PC-9 (cell line): ENCODE measurements around the gene C1GALT1C1L. TPM values are rescaled to one million over a fixed set of nuclear protein-coding genes. Genes with fewer than 3 reads are reported as not detected.

Source experiments
- BruUV-seq: library from RNA; stranded (reverse); fragments of 400-500 nt; replicated peaks from 2 replicates; lab custom pipeline; 2021; lab: Mats Ljungman, UMichigan
- CTCF ChIA-PET: fragments of 300-600 bp; sonication (Branson Sonifier 250); formaldehyde crosslinking; loops from one replicate; lab custom pipeline; 2022; ENCODE audit warnings: antibody characterized with exemption; lab: Charles Lee
- POLR2A ChIA-PET: fragments of 300-600 bp; sonication (Branson Sonifier 250); formaldehyde crosslinking; loops from one replicate; lab custom pipeline; 2022; ENCODE audit warnings: antibody characterized with exemption; ENCODE audit not compliant: unreplicated experiment; lab: Charles Lee
- DNase-seq, 2 experiments: peaks; one replicate each; pipeline versions ENCODE4 v3.0.0 to v3.0.0-alpha.2; 2015 to 2022; ENCODE audit warnings: mixed read lengths in 1 of 2
- H2AFZ ChIP-seq: fragments of 200-600 bp; sonication (generic); 2 replicates; pipeline ENCODE4 v1.8.1; 2017; ENCODE audit warnings: antibody characterized with exemption
- H3F3A ChIP-seq: fragments of 200-600 bp; sonication (generic); 2 replicates; pipeline ENCODE4 v1.8.1; 2017; ENCODE audit warnings: antibody characterized with exemption, mild to moderate bottlenecking, low read depth; ENCODE audit not compliant: insufficient read depth
- H3K27ac ChIP-seq: fragments of 200-600 bp; sonication (generic); 2 replicates; pipeline ENCODE4 v1.6.1; 2016; ENCODE audit warnings: mixed run types
- H3K27me3 ChIP-seq: fragments of 200-600 bp; sonication (generic); 2 replicates; pipeline ENCODE4 v1.6.1; 2016; ENCODE audit warnings: low read depth, mixed run types; ENCODE audit not compliant: insufficient read depth
- H3K36me3 ChIP-seq: fragments of 200-600 bp; sonication (generic); 2 replicates; pipeline ENCODE4 v1.6.1; 2016; ENCODE audit warnings: low read depth, mixed run types
- H3K4me1 ChIP-seq: fragments of 200-600 bp; sonication (generic); replicated peaks from 2 replicates; pipeline ENCODE4 v1.6.1; 2016; ENCODE audit warnings: mixed run types; ENCODE audit not compliant: insufficient read depth
- H3K4me2 ChIP-seq: fragments of 200-600 bp; sonication (generic); 2 replicates; pipeline ENCODE4 v1.6.1; 2017; ENCODE audit warnings: mixed run types
- H3K4me3 ChIP-seq: fragments of 200-600 bp; sonication (generic); 2 replicates; pipeline ENCODE4 v1.6.1; 2016; ENCODE audit warnings: mixed run types
- H3K79me2 ChIP-seq: fragments of 200-600 bp; sonication (generic); 2 replicates; pipeline ENCODE4 v1.6.1; 2017; ENCODE audit warnings: low read depth, mixed run types
- H3K9me2 ChIP-seq: fragments of 200-600 bp; sonication (generic); 2 replicates; pipeline ENCODE4 v1.8.1; 2017; ENCODE audit warnings: mild to moderate bottlenecking; ENCODE audit not compliant: insufficient read depth
- H3K9me3 ChIP-seq: fragments of 200-600 bp; sonication (generic); 2 replicates; pipeline ENCODE4 v1.8.1; 2016; ENCODE audit warnings: low read depth; ENCODE audit not compliant: insufficient read depth
- H4K20me1 ChIP-seq: fragments of 200-600 bp; sonication (generic); 2 replicates; pipeline ENCODE4 v1.8.1; 2017; ENCODE audit not compliant: insufficient read depth
- EZH2 ChIP-seq: fragments of 200-600 bp; sonication (generic); IDR thresholded peaks from 2 replicates; pipeline ENCODE4 v1.8.0; 2017; ENCODE audit warnings: antibody characterized with exemption, low read depth
- intact Hi-C: fragments of 100-400 bp; cut with micrococcal nuclease; formaldehyde crosslinking; loops from one replicate; pipeline ENCODE4 v1.10.0; 2022; ENCODE audit not compliant: unreplicated experiment
- total RNA-seq: library from RNA; stranded (reverse); gene quantifications from 2 replicates; pipeline ENCODE4 v1.2.3, GENCODE V29; 2021
- TF ChIP-seq, protein P1 (sequence below): fragments of 200-600 bp; sonication (generic); conservative IDR thresholded peaks from 2 replicates; pipeline ENCODE4 v1.6.1; 2017; ENCODE audit warnings: mixed run types, antibody characterized with exemption, mild to moderate bottlenecking, moderate library complexity

The C1GALT1C1L gene
- total RNA-seq, 1 experiment from 2014 or later: 3.7 TPM

- Histone ChIP-seq H3K79me2 (no peaks in the 10 kb centered on the region), H4K20me1 (no peaks in the 10 kb centered on the region), H2AFZ (no peak overlapping the region), H3K9me3 (no peaks in the 10 kb centered on the region), H3K4me2 (no peak overlapping the region), H3K4me1 (0 out of 2 replicates have a peak, but pooled peaks cover 5% of the 10 kb centered on the region), H3K36me3 (no peaks in the 10 kb centered on the region), H3K9me2 (no peaks in the 10 kb centered on the region), H3K27me3 (no peaks in the 10 kb centered on the region), H3F3A (no peaks in the 10 kb centered on the region), H3K27ac (no peak overlapping the region), H3K4me3 (no peak overlapping the region)
- BruUV-seq: no TSS peak
- CTCF ChIA-PET: no interaction called here
- TF ChIP-seq, protein P1, sequence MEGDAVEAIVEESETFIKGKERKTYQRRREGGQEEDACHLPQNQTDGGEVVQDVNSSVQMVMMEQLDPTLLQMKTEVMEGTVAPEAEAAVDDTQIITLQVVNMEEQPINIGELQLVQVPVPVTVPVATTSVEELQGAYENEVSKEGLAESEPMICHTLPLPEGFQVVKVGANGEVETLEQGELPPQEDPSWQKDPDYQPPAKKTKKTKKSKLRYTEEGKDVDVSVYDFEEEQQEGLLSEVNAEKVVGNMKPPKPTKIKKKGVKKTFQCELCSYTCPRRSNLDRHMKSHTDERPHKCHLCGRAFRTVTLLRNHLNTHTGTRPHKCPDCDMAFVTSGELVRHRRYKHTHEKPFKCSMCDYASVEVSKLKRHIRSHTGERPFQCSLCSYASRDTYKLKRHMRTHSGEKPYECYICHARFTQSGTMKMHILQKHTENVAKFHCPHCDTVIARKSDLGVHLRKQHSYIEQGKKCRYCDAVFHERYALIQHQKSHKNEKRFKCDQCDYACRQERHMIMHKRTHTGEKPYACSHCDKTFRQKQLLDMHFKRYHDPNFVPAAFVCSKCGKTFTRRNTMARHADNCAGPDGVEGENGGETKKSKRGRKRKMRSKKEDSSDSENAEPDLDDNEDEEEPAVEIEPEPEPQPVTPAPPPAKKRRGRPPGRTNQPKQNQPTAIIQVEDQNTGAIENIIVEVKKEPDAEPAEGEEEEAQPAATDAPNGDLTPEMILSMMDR: no peak
- no peak for TF ChIP-seq EZH2
- DNase-seq: no peak
- POLR2A ChIA-PET: no interaction called here
- intact Hi-C loops: no loop called here
These were observed 31.9 kb upstream of the C1GALT1C1L start for GRCh38 chr2:43708178-43708577.

- peak in 1 of 2 experiments; percentile 36 for DNase-seq
- H3K9me2 ChIP-seq: no peaks in the 10 kb centered on the region
- 0 out of 2 replicates have a peak overlapping the region, but pooled peaks have one; percentile 9 for H3K4me2 ChIP-seq
- H3K4me3 ChIP-seq: no peak overlapping the region
- ChIA-PET CTCF (interaction anchor here (0.7 kb wide), 1 partner anchor 74 kb away, joined by 4 read pairs; no protein-coding TSS in a partner anchor), POLR2A (interaction anchor here (0.6 kb wide), 1 partner anchor 693 kb away, joined by 9 read pairs; no protein-coding TSS in a partner anchor)
- H2AFZ ChIP-seq: peak overlapping the region; percentile 17; the same call in 1 of the 2 replicates
- BruUV-seq: no TSS peak
- H3K4me1 ChIP-seq: 0 out of 2 replicates have a peak, but pooled peaks cover 5% of the 10 kb centered on the region
- H3F3A ChIP-seq: no peaks in the 10 kb centered on the region
- H3K27ac ChIP-seq: no peak overlapping the region
- no peaks in the 10 kb centered on the region for H3K79me2 ChIP-seq
- no peaks in the 10 kb centered on the region for H4K20me1 ChIP-seq
- H3K9me3 ChIP-seq: no peaks in the 10 kb centered on the region
- H3K36me3 ChIP-seq: no peaks in the 10 kb centered on the region
- intact Hi-C loops: no loop called here
- no peaks in the 10 kb centered on the region for H3K27me3 ChIP-seq
- TF ChIP-seq, protein P1: no peak
- no peak for TF ChIP-seq EZH2
These were observed 31.2 kb upstream of the C1GALT1C1L start for GRCh38 chr2:43707255-43708015.

DNA sequence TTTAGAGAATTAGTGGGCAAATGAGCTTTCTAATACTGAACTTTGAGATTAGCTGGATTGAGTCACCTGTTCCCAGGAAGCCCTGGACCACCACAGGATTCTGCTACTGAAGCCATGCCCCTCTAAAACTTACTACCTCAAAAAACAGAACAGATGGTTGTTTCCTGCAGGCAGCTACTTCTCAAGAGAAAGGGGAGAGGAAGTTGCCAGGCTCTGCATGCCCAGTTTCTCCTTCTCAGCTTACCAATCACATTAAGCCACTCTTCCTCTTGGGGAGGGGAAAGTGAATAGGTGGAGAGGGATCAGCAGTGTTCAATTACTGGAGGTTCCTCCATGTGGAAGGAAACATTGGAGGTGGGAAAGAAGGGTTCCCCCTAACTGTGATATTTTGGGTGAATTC is 24.9 kb upstream of the C1GALT1C1L start:
- no TSS peak for BruUV-seq
- no peaks in the 10 kb centered on the region for H4K20me1 ChIP-seq
- ChIA-PET CTCF (interaction anchor here (0.7 kb wide), 1 partner anchor 94 kb away, joined by 5 read pairs; no protein-coding TSS in a partner anchor), POLR2A (no interaction called here)
- H3K27ac ChIP-seq: no peak overlapping the region
- H3K36me3 ChIP-seq: no peaks in the 10 kb centered on the region
- no peaks in the 10 kb centered on the region for H3K9me2 ChIP-seq
- H3K4me1 ChIP-seq: no peaks in the 10 kb centered on the region
- H3K4me3 ChIP-seq: no peak overlapping the region
- no peak for DNase-seq
- no peak overlapping the region for H3K4me2 ChIP-seq
- no peak for TF ChIP-seq EZH2
- TF ChIP-seq, protein P1: no peak
- H3F3A ChIP-seq: no peaks in the 10 kb centered on the region
- H3K9me3 ChIP-seq: no peaks in the 10 kb centered on the region
- no peaks in the 10 kb centered on the region for H3K79me2 ChIP-seq
- intact Hi-C loops: no loop called here
- no peaks in the 10 kb centered on the region for H3K27me3 ChIP-seq
- no peak overlapping the region for H2AFZ ChIP-seq
